Left lobe of liver (tissue), 2 donors: ENCODE results near the gene ITGB3. TPM values are rescaled to one million over a fixed set of nuclear protein-coding genes. Genes with fewer than 3 reads are reported as not detected.

Source experiments
- ATAC-seq: fragments of 200-7000 bp; cut with Tn5 transposase; one replicate; pipeline ENCODE4 v1.9.1; 2020; ENCODE audit warnings: mild to moderate bottlenecking, moderate library complexity
- DNase-seq: peaks from one replicate; pipeline ENCODE4 v3.0.0-alpha.2; 2020; ENCODE audit warnings: low spot score
- total RNA-seq: library from RNA; stranded (reverse); gene quantifications from one replicate; pipeline ENCODE4 v1.2.1, GENCODE V29; 2021
- donor health status: DM: no; HTN: no; CAD: no; lungs with moderate emphysema.
- donor health status: DM: no; HTN: yes; CAD: no.

ITGB3 gene
- total RNA-seq, 1 donor from 2014 or later = 5.0 TPM

- ATAC-seq (no peak), DNase-seq (no peak)
These were observed 71.5 kb downstream of the ITGB3 start for GRCh38 chr17:47325176-47325575.

DNA sequence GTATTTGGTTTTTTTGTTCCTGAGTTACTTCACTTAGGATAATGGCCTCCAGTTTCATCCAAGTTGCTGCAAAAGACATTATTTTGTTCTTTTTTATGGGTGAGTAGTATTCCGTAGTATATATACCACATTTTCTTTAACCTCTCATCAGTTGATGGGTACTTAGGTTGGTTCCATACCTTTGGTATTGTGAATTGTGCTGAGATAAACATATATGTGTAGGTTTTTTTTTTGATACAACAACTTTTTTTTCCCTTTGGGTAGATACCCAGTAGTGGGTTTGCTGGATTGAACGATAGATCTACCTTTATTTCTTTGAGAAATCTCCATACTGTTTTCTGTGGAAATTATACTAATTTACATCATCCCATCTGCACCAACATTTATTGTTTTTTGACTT is 76.9 kb downstream of the ITGB3 start:
- DNase-seq (no peak), ATAC-seq (no peak)

DNA sequence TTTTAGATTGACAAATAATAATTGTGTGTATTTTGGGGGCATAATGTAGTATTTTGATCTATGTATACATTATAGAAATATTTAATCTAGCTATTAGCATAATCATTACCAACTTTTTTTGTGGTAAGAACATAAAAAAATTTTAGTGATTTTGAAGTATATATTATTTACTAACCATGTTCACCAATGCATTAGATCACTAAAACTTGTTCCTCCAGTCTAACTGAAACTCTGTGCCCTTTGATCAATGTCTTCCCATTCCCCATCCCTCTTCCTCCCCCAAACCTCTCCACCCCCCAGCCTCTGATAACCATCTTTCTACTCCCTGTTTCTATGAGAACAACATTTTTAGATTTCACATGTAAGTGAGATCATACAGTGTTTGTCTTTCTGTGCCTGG is 78.7 kb downstream of the ITGB3 start:
- ATAC-seq = no peak
- DNase-seq = no peak

- DNase-seq = no peak
- ATAC-seq = no peak
These were observed 81.7 kb downstream of the ITGB3 start for GRCh38 chr17:47335101-47335936.

GRCh38 chr17:47338026-47338425 is 84.4 kb downstream of the ITGB3 start:
- ATAC-seq (no peak), DNase-seq (no peak)

DNA sequence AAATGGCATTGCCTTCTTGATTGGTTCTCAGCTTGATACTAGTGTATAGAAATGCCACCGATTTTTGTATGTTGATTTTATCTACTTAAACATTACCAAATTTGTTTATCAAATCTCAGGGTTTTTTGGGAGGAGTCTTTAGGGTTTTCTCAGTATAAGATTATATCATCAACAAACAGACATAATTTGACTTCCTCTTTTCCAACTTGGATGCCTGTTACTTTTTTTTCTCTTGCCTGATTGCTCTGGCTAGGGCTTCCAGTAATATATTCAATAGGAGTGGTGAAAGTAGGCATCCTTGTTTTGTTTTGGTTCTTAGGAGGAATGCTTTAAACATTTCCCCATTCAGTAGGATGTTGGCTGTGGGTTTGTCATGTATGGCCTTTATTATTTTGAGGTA is 99.2 kb downstream of the ITGB3 start:
- no peak for DNase-seq

DNA sequence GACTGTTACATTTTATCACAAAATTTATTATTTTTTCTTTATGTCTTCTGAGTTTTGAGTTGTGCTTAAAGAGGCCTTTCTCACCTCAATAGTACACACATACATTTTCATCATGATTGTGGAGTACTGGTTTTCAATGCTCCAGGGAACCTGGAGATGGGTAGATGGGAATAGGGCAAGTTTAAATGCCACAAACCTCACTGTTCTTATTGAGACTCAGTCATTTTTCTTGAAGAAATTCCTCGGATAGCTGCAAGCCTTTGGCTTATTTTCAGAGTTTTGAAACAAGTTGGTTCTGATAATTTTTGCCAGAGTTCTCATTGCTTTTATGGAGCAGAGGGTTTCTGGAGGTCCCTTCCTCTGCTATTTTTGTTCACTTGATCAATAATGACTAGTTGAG is 105.0 kb downstream of the ITGB3 start:
- ATAC-seq = no peak

More for the DNA sequence above, 99.2 kb downstream of the ITGB3 start:
- ATAC-seq = no peak

More for the DNA sequence above, 105.0 kb downstream of the ITGB3 start:
- no peak for DNase-seq

Other genes with a start within 250 kb of the ITGB3 start
- 29.3 TPM for gene CDC27, start 64.5 kb upstream of the ITGB3 start, total RNA-seq
- gene MYL4, start 44.5 kb upstream of the ITGB3 start, total RNA-seq = not detected
- gene EFCAB13, start 70.1 kb downstream of the ITGB3 start, total RNA-seq = 4.6 TPM